LNCaP clone FGC (cell line): ENCODE measurements around the gene SLC4A8.

Experiments used
- DNase-seq: peaks from one replicate; pipeline ENCODE4 v3.0.0-alpha.2; 2011; ENCODE audit warnings: low read depth
- H3K4me3 ChIP-seq: 2 replicates; pipeline ENCODE4 v1.5.1; 2011; ENCODE audit warnings: mild to moderate bottlenecking, low read depth, low read length, control low read depth
- CTCF ChIP-seq: IDR thresholded peaks from 2 replicates; pipeline ENCODE4 v1.5.1; 2012; ENCODE audit warnings: mild to moderate bottlenecking; ENCODE audit not compliant: control insufficient read depth, insufficient read depth; ENCODE audit errors: extremely low read depth

The SLC4A8 gene

GRCh38 chr12:51428256-51428655 is 3.6 kb downstream of the SLC4A8 start:
- DNase-seq, result no peak
- TF ChIP-seq CTCF, result no peak
- no peak overlapping the region for H3K4me3 ChIP-seq

- no peak overlapping the region for H3K4me3 ChIP-seq
- DNase-seq, result no peak
- no peak for TF ChIP-seq CTCF
Measured at GRCh38 chr12:51429700-51430099, 5.1 kb downstream of the SLC4A8 start.

GRCh38 chr12:51430196-51430895 is 5.7 kb downstream of the SLC4A8 start:
- TF ChIP-seq CTCF, result no peak
- no peak overlapping the region for H3K4me3 ChIP-seq
- peak; percentile 63 for DNase-seq

- no peak for DNase-seq
- H3K4me3 ChIP-seq, result no peak overlapping the region
- TF ChIP-seq CTCF, result no peak
Measured at GRCh38 chr12:51432921-51433320, 8.3 kb downstream of the SLC4A8 start.

GRCh38 chr12:51434305-51434704 is 9.7 kb downstream of the SLC4A8 start:
- no peak overlapping the region for H3K4me3 ChIP-seq
- no peak for TF ChIP-seq CTCF
- no peak for DNase-seq

- H3K4me3 ChIP-seq, result no peak overlapping the region
- no peak for DNase-seq
- TF ChIP-seq CTCF, result no peak
Measured at GRCh38 chr12:51437431-51437830, 12.8 kb downstream of the SLC4A8 start.

GRCh38 chr12:51439330-51439729 is 14.7 kb downstream of the SLC4A8 start:
- no peak for DNase-seq
- TF ChIP-seq CTCF, result no peak

More at GRCh38 chr12:51439330-51439729, 14.7 kb downstream of the SLC4A8 start:
- no peak overlapping the region for H3K4me3 ChIP-seq
